NCI-H1417 treated with DMSO at 0.1 percent for 48 hours (cell line): ENCODE results near the gene PKIG.
"Not testable (repeated sequence)": the region's sequence is repeated elsewhere in the genome, so short reads cannot be mapped to it uniquely, and the experiment has no call there.

Source experiments
- DNase-seq: peaks from one replicate; lab custom pipeline; 2025; lab: John Stamatoyannopoulos, UW

PKIG gene

GRCh38 chr20:44572551-44573500 is 9.6 kb upstream of the PKIG start:
- no peak for DNase-seq

- no peak for DNase-seq
Measured at GRCh38 chr20:44573501-44573869, 8.9 kb upstream of the PKIG start.

- DNase-seq: no peak
Measured at GRCh38 chr20:44574372-44574771, 8.0 kb upstream of the PKIG start.

- no peak for DNase-seq
Measured at GRCh38 chr20:44576297-44576696, 6.1 kb upstream of the PKIG start.

GRCh38 chr20:44579313-44580081 is 2.9 kb upstream of the PKIG start:
- no peak for DNase-seq

GRCh38 chr20:44580581-44581268 is 1.7 kb upstream of the PKIG start:
- no peak for DNase-seq

- no peak for DNase-seq
Measured at GRCh38 chr20:44581515-44581914, 864 bp upstream of the PKIG start.

GRCh38 chr20:44583157-44583556 is 778 bp downstream of the PKIG start:
- no peak for DNase-seq

- no peak for DNase-seq
Measured at GRCh38 chr20:44584162-44584561, 1.8 kb downstream of the PKIG start.

GRCh38 chr20:44585057-44585963 is 2.9 kb downstream of the PKIG start:
- DNase-seq: no peak

- no peak for DNase-seq
Measured at GRCh38 chr20:44586289-44586911, 4.0 kb downstream of the PKIG start.

GRCh38 chr20:44587035-44587980 is 4.9 kb downstream of the PKIG start:
- DNase-seq: no peak

- not testable (repeated sequence) for DNase-seq
Measured at GRCh38 chr20:44588321-44588720, 5.9 kb downstream of the PKIG start.

GRCh38 chr20:44589537-44589936 is 7.2 kb downstream of the PKIG start:
- no peak for DNase-seq

GRCh38 chr20:44590980-44591778 is 8.8 kb downstream of the PKIG start:
- no peak for DNase-seq

GRCh38 chr20:44592366-44592765 is 10.0 kb downstream of the PKIG start:
- DNase-seq: no peak

- DNase-seq: no peak
Measured at GRCh38 chr20:44593751-44594150, 11.4 kb downstream of the PKIG start.

GRCh38 chr20:44594730-44595129 is 12.4 kb downstream of the PKIG start:
- DNase-seq: no peak

- no peak for DNase-seq
Measured at GRCh38 chr20:44596010-44596409, 13.6 kb downstream of the PKIG start.
